HG03354 (cell line): ENCODE data around the gene NAIF1.
"Not testable (repeated sequence)": the region's sequence is repeated elsewhere in the genome, so short reads cannot be mapped to it uniquely, and the experiment has no call there.

Experiments used
- ATAC-seq: cut with Tn5 transposase; IDR thresholded peaks from one replicate; pipeline ENCODE4 v1.9.1; 2021; ENCODE audit warnings: mild to moderate bottlenecking; ENCODE audit not compliant: unreplicated experiment, poor library complexity, severe bottlenecking

NAIF1 gene

DNA sequence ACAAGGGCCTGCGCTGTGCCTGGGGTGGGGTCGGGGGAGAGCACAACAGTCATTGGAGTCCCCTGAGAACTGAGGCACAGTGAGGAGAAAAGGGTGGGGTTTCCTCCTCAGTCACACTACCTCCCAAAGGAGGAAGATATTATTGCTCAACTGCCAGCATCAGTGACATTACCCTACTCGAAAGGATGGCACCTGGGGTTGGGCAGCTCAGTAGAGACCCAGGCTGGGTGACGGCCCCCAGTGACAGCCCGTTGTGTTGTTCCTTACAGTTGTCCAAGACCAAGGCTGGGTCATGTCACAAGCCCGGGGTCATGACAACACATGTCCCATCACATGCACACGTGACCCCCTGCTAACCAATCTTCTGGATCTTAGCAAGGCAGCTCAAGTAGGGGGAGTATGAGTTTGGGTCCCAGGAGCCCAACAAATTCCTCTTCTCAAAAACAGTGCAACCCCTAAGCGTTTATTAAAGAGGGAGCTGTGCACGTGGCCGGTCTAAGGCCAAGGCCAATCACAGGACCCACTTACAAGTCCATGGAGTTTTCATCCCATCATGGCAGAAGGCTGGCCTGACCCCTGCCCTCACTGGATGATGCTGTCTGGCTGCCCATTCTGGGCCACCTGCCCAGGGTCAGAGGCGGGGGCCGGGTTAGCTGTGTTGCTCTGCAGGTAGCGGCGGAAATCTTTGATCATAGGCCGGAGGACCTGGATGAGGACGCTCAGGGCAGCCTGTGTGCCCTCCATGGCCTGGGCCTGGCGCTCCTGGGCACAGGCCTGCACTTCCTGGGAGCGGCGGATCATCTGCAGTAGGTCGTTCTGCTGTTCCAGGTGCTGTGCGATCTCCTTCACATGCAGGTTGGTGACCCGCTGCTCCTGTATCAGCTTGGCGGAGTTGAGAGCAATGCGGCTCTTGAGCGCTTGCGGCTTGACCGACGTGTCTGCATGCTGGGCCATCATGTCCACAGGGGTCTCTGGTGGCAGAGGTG lies 4.0 kb downstream of the NAIF1 start:
- ATAC-seq: no peak

DNA sequence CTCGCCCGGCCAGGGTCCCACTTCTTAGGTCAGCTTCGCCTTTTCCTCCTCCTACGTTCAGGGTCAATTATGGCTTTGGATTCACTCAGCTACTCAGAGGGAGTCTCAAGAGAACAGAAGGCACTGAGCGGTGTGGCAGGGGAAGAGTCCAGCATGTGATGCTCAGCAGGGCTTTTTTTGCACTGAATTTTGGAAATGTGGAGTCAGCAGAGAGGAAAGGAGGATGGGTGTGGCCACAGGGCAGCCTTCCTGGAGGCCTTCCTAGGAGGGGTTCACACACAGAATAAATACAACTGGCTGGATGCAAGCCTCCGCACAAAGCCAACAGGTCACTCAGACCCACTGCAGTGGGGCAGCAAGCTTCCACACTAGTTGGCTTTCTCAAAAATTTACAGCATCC lies 4.8 kb downstream of the NAIF1 start:
- ATAC-seq: no peak

DNA sequence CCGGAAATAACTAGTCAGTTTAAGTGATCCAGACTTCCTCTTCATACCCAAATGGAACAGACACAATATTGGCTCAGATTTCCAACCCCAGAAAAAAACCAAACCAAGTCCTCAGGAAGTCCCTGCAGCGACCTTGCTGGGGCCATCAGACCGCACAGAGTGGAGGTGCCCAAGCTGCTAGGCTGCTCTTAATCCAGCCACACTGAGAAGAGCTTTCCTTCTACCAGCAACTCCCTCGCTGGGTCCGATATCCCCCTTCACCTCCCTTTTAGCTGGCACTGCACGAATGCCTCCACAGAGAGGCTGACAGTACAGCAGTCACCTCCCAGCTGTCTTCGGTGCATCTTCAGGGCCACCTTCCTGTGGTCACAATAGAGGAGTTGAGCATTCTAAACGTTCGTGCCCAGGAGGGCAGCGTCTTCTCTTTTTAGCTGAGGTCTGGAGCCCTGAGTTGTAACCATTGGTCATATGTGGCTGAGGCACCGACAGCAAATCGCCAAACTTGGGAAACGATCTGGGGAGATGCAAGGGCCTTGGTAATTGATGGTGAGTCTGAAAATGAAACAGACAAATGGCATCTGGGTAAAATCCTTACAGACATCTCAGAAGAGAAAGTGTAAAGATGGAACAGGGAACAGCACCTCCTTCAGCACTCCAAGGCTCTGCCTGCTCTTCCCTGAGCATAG lies 5.7 kb downstream of the NAIF1 start:
- no peak for ATAC-seq

DNA sequence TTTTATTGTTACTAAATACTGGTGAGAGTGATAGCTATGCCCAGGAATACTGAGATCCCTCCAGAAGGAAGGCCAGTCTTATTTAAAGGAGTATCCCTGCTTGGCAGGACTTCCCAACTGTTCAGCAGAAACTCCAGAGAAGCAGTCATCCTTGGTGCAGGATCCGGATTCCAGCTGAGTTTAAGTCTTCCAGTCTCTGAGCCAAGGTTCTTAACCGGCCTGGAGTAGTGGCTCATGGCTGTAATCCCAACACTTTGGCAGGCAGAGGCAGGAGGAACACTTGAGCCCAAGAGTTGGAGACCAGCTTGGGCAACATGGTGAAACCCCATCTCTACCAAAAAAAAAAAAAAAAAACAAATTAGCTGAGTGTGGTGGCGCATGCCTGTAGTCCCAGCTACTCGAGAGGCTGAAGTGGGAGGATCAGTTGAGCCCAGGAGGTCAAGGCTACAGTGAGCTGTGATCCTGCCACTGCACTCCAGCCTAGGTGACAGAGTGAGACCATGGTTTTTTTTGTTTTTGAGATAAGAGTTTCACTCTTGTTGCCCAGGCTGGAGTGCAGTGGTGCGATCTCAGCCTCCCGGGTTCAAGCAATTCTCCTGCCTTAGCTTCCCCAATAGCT lies 7.6 kb downstream of the NAIF1 start:
- ATAC-seq: no peak

DNA sequence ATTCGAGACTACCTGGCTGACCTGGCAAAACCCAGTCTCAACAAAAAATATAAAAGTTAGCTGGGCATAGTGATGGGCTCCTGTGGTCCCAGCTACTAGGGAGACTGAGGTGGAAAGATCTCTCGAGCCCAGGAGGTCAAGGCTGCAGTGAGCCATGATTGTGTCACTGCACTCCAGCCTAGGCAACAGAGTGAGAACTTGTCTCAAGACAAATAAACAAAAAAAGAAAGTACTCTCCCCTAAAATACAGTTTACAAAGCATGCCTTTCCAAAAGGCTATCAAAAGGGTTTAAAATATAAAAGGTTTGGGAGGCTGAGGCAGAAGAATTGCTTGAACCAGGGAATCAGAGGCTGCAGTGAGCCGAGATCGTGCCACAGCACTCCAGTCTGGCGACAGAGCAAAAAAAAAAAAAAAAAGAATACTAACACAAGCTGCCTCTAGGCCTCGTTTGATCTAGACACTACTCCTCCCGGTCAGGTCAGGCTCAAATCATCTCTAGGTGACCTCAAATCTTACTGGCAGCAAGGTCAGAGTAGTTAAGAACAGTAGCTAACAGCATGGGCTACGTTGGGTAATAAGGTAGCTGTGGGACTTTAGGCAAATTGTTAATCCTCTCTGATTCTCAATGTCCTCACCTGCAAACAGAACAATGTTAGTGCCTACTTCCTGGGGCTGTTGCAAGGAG lies 9.3 kb downstream of the NAIF1 start:
- ATAC-seq: no peak

DNA sequence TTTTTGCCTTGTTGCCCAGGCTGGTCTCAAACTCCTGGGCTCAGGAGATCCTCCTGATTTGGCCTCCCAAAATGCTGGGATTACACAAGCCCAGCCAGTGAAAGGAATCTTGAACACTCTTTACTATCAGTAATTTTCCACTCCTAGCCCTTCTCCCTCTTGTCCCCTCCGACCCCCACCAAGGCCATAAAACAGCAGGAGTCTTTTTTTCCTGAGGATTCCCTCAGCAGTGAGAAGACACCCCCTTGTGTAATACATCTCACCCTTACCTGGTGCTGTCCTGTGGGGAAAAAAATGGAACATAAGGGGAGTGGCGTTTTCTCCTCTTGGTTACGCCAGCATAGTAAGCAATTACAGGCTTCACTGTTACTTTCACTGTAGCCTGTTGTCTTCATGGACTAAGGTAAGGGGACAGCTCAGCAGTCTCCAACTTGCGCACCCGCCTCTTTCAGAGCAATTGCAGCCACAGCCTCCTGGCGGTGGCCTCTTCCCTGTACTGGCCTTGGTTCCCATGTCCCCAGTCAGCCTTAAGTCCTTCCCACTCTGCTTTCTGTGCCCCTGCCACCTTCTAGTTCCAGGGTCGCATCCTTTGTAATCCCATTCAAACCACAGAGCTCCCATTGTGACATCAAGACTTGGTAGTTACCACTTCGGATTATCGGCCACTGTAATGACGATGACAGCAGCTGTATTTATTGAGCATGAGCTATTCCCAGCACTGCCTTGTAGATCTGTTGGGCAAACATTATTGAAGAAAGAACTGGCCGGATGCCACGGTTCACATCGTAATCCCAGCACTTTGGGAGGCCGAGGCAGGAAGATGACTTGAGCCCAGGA lies 10.0 kb downstream of the NAIF1 start:
- ATAC-seq: no peak

DNA sequence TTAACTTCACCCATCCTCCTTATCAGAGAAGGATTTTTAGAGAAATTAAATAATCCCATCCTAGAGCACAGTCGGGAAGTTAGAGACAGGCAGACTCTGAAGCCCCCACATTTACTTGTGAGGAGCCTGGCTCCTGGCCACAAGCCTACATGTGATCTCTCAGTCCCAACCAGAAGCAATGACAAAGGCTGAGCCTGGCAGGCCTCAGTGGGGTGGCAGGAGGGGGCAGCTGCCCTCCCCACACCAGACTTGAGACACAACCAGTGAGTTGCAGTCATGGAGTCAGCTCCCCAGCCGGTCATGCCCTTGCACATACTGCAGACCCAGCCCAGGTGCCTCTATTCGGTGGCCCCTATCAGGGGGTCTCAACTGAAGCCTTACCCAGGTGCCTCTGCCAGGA lies 11.0 kb downstream of the NAIF1 start:
- no peak for ATAC-seq

DNA sequence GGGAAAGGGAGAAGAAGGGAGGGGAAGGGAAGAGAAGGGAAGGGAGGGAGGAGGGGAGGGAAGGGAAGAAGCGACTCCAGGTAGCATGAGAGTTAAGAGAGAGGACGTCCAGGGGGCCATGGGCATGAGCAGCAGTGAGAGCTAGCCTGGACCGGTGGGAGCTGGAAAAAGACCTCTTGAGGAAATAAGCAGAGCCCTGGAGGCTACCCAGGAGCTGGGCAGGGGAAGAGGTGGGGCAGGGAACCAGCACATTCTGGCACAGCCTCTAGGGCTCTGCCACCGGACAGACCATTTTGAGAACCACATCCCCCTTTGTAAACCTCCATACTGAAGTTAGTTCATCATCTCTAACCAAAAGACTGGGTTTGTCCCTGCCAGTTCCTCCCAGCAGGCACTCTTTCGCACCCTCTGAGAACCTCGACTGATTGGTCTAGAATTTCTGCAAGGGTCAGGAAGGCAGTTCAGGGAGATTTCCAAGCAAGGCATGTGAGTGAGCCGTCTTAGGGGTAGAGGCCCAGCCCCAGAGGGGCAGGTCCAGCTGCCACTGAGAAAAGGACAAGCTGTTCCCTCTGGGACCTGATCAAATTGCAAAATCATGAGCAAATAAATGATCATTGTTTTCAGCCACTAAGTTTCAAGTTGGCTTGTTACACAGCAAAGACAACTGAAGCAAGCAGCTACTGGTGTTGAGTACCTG lies 11.6 kb downstream of the NAIF1 start:
- ATAC-seq: no peak

DNA sequence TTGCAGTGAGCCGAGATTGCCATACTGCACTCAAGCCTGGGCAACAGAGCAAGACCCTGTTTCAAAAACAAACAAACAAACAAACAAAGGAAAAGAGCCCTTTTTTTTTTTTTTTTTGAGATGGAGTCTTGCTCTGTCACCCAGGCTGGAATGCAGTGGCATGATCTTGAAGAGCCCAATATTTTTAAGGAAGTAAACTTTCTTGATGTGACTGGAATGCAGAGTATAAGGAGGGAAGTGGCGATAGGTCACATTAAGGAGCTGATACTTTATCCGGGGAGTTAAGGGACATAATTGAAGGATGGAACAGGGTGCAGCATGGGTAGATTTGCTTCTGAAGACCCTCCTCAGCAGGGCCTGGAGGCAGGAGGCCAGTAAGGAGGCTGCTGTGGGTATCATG lies 13.0 kb downstream of the NAIF1 start:
- ATAC-seq: no peak

DNA sequence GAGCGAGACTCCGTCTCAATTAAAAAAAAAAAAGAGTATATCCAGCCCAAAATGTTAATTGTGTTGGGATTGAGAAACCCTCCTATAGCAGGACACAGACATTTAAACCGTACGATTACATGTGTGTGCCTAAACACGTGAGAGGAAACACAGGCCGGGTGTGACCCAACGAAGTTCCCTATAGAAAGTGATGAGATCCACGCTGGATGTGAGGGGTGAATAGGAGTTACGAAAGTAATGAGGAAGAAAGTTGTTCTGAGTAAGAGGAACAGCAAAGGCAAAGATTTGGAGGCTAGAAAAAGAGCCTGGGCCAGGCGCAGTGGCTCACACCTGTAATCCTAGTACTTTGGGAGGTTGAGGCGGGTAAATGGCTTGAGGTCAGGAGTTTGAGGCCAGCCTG lies 13.6 kb downstream of the NAIF1 start:
- ATAC-seq: no peak

DNA sequence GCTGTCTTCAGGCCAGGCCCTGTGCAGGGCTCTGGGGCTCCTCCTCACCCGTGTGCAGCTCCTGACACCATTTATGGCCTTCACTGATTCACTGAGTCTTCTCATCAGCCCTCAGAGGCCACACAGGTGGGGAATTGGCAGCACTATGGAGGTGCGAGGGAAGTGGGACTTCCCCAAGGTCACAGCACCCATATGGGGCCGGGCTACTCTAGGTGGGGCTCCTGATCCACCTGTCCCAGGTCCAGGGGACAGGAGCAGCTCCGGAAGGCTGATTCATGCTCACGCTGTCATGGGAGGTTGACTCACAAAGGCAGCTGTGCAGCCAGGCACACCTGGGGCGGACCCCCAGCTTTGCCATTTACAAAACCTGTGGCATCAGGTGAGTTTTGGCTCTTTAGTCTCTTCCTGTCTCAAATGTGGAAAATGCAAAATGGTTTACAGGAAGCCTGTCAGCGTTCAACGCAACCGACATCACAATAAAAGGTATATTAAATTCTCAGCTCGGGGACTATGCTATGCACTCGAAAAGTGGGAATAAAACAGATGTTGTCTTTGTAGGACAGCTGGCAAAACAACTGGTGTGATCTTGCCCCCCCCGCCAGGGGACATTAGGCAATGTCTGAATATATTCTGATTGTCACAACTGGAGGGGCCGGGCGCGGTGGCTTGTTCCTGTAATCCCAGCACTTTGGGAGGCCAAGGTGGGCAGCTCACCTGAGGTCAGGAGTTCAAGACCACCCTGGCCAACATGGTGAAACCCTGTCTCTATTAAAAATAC lies 15.0 kb downstream of the NAIF1 start:
- ATAC-seq: no peak

DNA sequence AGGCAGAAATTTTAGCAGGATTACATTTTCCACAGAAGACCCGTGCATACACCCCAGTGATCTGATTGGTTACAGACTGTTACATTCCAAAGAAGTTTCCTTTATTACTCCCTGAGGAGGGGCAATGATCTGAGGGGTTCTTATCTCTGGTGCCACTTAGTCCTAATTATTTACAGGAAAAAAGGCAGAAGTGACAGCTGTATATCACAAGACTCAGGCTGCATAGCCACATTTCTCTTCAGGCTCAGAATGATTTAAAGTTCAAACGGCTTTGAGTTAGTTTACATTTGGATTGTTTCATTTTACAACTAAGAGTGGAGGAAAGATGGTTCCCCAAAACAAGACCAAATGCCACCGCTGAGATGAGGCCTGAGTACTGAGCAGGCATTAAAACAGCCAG lies 17.3 kb downstream of the NAIF1 start:
- no peak for ATAC-seq

DNA sequence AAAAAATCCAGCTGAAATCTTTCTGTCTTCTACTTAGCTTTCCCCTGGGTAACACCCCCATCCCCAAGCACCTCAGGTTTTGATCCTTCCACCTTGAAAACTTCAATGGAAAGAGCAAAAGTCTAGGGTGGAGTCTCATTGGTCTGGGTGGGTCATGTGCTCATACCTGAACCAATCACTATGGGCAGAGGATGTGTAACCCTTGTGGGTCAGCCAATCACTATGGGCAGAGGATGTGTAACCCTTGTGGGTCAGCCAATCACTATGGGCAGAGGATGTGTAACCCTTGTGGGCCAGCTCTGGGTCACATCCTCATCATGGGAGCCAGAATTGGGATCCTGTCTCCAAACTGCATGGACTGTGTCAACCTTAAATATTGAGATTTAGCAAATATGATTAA lies 18.5 kb downstream of the NAIF1 start:
- ATAC-seq: no peak

DNA sequence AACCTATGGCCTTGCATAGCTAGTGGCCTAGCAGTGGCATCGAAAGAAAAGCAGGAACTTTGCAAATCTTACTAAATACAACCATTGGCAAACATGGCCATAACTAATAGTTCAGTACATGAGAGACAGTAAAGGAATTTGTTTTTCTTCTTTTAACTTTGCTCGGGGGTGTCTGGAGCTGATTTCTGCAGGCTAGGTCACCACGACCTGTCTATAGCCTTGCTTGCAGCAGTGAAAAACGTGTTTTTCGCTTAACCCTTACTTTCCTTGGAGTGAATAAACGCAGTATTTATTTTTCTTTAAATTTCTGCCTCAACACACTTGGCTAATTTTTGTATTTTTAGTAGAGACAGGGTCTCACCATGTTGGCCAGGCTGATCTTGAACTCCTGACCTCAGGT lies 19.9 kb downstream of the NAIF1 start:
- ATAC-seq: no peak

DNA sequence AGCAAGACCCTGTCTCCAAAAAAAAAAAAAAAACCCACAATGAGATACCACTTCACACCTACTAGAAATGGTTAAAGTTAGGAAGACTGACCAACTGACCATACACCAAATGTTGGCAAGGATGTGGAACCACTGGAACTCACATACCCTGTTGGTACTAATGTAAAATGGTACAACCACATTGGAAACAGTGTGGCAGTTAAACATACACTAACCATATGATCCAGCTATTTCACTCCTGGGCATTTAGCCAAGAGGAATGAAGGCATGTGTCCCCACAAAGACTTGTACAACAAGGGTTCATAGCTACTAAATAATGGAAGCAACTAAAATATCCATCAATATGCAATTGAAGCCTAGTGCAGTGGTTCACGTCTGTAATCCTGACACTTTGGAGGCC lies 21.3 kb downstream of the NAIF1 start:
- ATAC-seq: no peak

DNA sequence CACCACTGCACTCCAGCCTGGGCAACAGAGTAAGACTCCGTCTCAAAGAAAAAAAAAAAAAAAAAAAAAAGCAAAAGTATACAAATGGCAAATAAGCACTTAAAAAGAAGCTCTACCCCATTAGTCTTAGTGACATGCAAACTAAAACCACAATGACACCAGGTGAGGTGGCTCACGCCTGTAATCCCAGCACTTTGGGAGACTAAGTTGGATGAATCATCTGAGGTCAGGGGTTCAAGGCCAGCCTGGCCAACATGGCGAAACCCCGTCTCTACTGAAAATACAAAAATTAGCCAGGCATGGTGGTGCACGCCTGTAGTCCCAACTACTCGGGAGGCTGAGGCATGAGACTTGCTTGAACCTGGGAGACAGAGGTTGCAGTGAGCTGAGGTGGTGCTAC lies 21.7 kb downstream of the NAIF1 start:
- not testable (repeated sequence) for ATAC-seq

DNA sequence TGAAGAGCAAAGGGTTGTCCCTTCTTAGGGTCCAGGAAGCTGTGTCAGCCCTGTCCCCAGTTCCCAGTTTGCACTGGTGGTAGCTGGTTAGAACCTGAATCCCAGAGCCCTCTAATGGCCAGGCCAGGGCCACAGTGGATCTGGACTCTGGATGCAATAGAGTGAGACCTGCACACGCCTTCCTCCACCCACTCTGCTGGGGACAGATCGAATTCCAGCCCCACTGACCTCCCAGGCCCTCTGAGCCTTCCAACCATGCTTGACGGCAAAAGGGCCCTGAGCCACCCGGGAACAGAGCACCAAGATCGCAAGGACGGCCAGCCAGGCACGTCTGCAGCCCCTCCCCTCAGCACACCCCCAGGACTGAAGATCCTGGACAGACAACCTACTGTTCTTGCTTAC lies 23.7 kb downstream of the NAIF1 start:
- no peak for ATAC-seq

DNA sequence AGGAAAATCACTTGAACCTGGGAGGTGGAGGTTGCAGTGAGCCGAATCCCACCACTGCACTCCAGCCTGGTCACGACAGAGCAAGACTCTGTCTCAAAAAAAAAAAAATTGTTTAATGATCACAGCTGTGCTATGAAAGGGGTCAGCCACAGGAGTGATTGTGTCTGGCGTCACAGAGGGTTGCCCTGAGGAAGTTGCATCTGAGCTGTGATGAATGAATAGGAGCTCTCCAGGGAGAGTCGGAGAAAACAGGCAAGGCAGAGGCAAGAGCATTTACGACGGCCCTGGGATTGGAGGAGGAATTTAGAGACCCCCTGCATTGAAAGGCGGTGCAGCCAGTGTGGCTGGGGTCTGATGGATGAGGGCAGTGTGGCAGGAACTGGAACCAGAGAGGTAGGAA lies 25.1 kb downstream of the NAIF1 start:
- no peak for ATAC-seq
